Activated CD4-positive, alpha-beta T cell treated with anti-CD3 and anti-CD28 coated beads, Interleukin-2, amount 50 U/mL, for 48 hours (primary cell): ENCODE data around the gene SLC39A8.
"Not testable (repeated sequence)": the region's sequence is repeated elsewhere in the genome, so short reads cannot be mapped to it uniquely, and the experiment has no call there.

Experiments used
- DNase-seq, 2 experiments: peaks; one replicate each; pipeline ENCODE4 v3.0.0-alpha.2; 2020

The SLC39A8 gene

GRCh38 chr4:102344954-102345794 is at the start of gene SLC39A8:
Gene SLC39A8 (minus strand): TSS chr4:102345482. CDS start chr4:102344662, 820 bp downstream.
- DNase-seq = peak; percentile 90 to 91

GRCh38 chr4:102392033-102392744 is 46.9 kb upstream of the SLC39A8 start:
- no peak for DNase-seq

- DNase-seq = no peak
Observed at GRCh38 chr4:102390438-102390837, 45.2 kb upstream of the SLC39A8 start.

GRCh38 chr4:102388611-102389010 is 43.3 kb upstream of the SLC39A8 start:
- no peak for DNase-seq

- no peak for DNase-seq
Observed at GRCh38 chr4:102387552-102388150, 42.4 kb upstream of the SLC39A8 start.

- no peak for DNase-seq
Observed at GRCh38 chr4:102386966-102387365, 41.7 kb upstream of the SLC39A8 start.

- not testable (repeated sequence) for DNase-seq
Observed at GRCh38 chr4:102380253-102380652, 35.0 kb upstream of the SLC39A8 start.

- no peak for DNase-seq
Observed at GRCh38 chr4:102362922-102363432, 17.7 kb upstream of the SLC39A8 start.

GRCh38 chr4:102358128-102358527 is 12.8 kb upstream of the SLC39A8 start:
- no peak for DNase-seq

GRCh38 chr4:102357637-102358036 is 12.4 kb upstream of the SLC39A8 start:
- not testable (repeated sequence) for DNase-seq

GRCh38 chr4:102356562-102357202 is 11.4 kb upstream of the SLC39A8 start:
- DNase-seq = no peak

- no peak for DNase-seq
Observed at GRCh38 chr4:102355748-102356147, 10.5 kb upstream of the SLC39A8 start.

- no peak for DNase-seq
Observed at GRCh38 chr4:102354671-102355454, 9.6 kb upstream of the SLC39A8 start.

- no peak for DNase-seq
Observed at GRCh38 chr4:102352781-102353180, 7.5 kb upstream of the SLC39A8 start.

- no peak for DNase-seq
Observed at GRCh38 chr4:102350634-102351033, 5.4 kb upstream of the SLC39A8 start.

GRCh38 chr4:102348701-102349100 is 3.4 kb upstream of the SLC39A8 start:
- DNase-seq = no peak

- no peak for DNase-seq
Observed at GRCh38 chr4:102345795-102346100, 466 bp upstream of the SLC39A8 start.

GRCh38 chr4:102344520-102344953 is 745 bp downstream of the SLC39A8 start:
- DNase-seq = peak; percentile 71 to 75

GRCh38 chr4:102343964-102344519 is 1.2 kb downstream of the SLC39A8 start:
- DNase-seq = peak in 1 of 2 experiments; percentile 79

GRCh38 chr4:102342404-102343074 is 2.7 kb downstream of the SLC39A8 start:
- no peak for DNase-seq

- no peak for DNase-seq
Observed at GRCh38 chr4:102341201-102341600, 4.1 kb downstream of the SLC39A8 start.
